Head of caudate nucleus (tissue), 42 donors: ENCODE measurements around the gene INSL3.

ENCODE experiments used
- DNase-seq, 42 donors: peaks; one replicate each; pipeline versions ENCODE4 v3.0.0 to v3.0.0-alpha.2; 2020 to 2021; ENCODE audit warnings: mixed read lengths in 7 of 42
- intact Hi-C: fragments of 100-400 bp; cut with DNase I; formaldehyde crosslinking; loops from one replicate; pipeline ENCODE4 v1.15.0; 2022

INSL3 gene

DNA sequence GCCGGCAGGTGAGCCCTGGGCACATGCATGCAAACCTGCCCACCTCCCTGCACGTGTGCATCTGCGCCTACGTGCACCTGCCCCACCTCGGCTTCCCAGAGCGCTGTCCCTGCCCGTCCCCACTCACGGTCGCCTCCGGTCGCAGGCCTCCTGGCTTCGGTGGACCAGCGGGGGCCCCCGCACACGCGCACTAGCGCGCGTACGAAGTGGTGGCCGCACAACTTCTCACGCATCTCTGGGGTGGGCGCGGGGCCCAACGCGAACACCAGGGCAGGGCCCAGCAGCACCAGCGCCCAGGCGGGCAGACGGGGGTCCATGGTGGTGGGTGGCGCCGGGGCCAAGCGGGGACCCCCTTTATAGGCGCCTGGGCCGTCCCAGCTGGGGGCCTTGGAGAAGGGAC is at the start of gene INSL3:
Gene INSL3, minus strand, starts transcription at position 330 of the 400 bp plus-strand sequence. Its CDS starts 13 bp downstream, at position 317.
- intact Hi-C loops = no loop called here
- no peak for DNase-seq

- intact Hi-C loops = no loop called here
- no peak for DNase-seq
Measured at GRCh38 chr19:17869114-17869608, 47.8 kb upstream of the INSL3 start.

DNA sequence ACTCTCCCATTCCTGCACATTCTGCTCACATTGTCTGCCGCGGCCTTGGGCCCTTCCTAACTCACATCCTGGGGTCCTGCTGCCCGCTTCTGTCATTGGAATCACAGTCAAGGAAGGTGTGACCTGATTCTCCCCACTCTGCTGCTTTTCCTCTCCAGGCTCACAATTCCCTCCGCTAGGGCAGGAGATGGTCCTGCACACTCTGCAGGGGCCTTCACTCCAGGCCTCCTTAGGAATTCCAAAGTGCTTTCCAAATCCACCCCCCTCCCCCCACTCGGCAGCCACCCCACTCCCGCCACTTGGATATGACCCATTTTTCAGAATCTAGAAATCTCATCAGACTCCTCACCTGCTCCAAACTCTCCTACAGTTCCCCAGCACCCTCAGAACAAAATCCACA is 47.4 kb upstream of the INSL3 start:
- DNase-seq = no peak
- intact Hi-C loops = no loop called here

- no peak for DNase-seq
- intact Hi-C loops = no loop called here
Measured at GRCh38 chr19:17866964-17867486, 45.7 kb upstream of the INSL3 start.

GRCh38 chr19:17866312-17866963 is 45.1 kb upstream of the INSL3 start:
- intact Hi-C loops = no loop called here
- no peak for DNase-seq

- no peak for DNase-seq
- intact Hi-C loops = no loop called here
Measured at GRCh38 chr19:17865364-17866311, 44.3 kb upstream of the INSL3 start.

GRCh38 chr19:17863520-17864182 is 42.3 kb upstream of the INSL3 start:
- intact Hi-C loops = loop anchor here (5.0 kb wide), 1 partner anchor 134 kb away; no protein-coding TSS in a partner anchor
- DNase-seq = no peak

DNA sequence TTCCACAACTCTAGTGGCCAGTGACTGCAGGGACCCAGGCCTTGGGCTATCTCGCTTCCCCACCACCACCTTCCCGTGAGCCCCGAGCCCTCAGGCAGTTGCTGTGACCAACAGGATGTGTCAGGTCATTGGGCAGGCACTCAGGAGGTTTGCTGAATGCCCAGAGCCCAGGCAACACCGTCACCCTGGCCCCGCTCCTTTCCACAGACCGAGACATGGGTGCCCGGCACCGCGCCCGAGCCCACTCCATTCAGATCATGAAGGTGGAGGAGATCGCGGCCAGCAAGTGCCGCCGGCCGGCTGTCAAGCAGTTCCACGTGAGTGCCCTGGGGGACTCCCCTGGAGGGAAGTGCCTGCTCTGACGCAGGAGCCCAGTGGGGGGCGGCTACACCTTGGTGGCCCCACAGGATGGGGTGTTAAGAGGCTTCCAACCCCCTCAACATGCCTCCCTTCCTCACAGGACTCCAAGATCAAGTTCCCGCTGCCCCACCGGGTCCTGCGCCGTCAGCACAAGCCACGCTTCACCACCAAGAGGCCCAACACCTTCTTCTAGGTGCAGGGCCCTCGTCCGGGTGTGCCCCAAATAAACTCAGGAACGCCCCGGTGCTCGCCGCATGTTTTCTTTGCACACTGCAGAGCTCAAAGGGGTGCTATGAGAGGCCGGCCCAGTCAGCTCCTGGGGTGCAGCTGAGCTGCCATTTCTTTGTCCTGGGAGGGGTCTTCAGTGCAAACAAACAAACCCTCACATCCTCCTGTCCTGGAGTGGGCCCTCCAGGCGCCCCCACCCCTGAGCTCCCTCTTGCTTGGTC is 41.6 kb upstream of the INSL3 start:
- intact Hi-C loops = loop anchor here (5.0 kb wide), 1 partner anchor 134 kb away; no protein-coding TSS in a partner anchor
- DNase-seq = no peak

- no peak for DNase-seq
- intact Hi-C loops = loop anchor here (5.0 kb wide), 1 partner anchor 136 kb away; no protein-coding TSS in a partner anchor
Measured at GRCh38 chr19:17861542-17862402, 40.5 kb upstream of the INSL3 start.

DNA sequence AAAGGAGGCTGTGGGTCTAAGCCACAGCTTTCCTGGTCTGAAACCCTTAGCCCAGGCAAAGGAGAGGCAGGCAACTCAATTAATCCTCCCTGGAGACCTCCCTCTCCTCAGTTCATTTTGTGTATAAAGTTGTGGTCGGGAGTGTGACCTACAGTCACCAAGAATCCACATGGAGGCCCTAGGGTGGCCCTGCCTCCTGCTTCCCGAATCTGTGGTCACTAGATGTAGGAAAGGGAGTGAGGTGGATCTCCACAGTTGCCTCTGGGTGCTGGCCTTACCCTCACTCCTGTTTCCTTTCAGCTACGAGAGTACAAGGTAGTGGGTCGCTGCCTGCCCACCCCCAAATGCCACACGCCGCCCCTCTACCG is 39.7 kb upstream of the INSL3 start:
- intact Hi-C loops = loop anchor here (5.0 kb wide), 1 partner anchor 136 kb away; no protein-coding TSS in a partner anchor
- no peak for DNase-seq

GRCh38 chr19:17860331-17860992 is 39.1 kb upstream of the INSL3 start:
- no peak for DNase-seq
- intact Hi-C loops = loop anchor here (5.0 kb wide), 1 partner anchor 137 kb away; no protein-coding TSS in a partner anchor

DNA sequence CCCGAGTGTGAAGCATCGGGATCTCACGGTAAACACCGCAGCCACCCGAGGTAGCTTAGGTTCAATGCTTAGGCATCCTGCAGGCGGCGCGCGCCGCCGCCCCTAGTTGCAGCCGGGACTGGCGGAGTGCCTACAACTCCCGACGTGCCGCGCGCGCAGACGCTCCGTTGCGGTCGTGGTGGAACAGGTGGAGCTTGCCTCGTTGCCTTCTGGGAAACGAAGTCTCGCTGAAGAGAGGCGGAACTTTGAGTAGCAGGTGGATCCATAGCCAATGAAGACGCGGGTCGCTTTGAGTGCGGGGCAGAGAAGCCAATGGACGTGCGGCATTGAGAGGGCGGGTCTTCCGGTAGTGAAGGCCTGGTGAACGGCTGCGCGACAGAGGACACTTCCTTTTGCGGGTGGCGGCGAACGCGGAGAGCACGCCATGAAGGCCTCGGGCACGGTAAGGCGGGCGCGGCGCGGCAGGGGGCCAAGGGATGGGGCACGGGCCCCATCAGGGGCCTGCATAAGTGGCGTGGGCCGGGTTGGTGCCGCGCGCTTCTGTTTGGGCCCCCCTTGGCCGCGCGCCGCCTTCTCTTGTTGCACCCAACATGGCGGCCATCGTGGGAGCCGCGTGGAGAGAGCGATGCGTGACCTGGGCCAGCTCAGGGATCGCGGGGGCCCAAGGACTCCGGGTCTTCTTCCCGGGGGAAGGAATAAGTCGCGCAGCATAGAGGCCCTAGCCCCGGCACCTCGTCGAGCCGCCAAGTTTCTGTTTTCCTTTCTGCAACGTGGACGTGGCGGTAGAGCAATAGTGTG is 38.4 kb upstream of the INSL3 start, which contains the start of gene RPL18A:
Gene RPL18A, plus strand, starts transcription at position 378 of the 798 bp plus-strand sequence. Its CDS starts 47 bp downstream, at position 425.
- DNase-seq = peak; percentile 99 to 100 (median 100)
- intact Hi-C loops = loop anchor here (1.0 to 10.0 kb wide), 3 partner anchors 73 to 155 kb away; no protein-coding TSS in a partner anchor

DNA sequence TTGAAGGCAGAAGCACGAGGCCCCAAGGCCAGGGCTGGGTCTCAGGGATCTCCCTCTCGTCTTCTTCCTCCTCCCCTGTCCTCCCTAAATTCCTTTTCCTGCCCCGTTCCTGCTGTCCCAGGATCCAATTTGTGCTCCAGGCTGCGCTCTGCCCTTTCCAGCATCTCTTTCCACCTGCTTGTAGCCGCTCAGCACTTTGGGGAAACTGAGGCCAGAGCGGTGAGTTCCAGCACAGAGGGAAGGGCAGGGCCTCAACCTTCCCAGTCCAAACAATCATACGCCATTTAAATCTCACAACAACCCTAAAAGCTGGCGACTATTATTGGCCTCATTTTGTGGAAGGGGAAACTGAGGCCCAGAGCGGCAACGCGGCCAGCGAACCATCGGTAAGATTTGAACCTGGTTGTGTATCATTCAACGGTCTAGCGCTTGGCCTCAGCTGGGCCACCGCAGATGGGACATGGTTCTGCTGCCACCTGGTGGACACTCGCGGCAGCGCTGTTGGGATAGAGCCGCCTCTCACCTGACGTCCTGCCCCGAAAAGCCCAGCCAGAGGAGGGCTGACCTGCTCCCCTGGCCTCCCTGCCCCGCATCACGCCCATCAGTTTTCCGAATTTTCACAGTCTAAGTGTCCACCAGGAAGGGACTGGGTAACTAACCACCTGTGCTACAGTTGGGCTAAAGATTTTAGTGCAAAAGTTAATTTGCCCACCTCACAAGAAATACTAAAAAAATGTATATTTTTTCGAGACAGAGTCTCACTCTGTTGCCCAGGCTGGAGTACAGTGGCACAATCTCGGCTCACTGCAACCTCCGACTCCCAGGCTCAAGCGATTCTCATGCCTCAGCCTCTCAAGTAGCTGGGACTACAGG is 34.2 kb upstream of the INSL3 start:
- intact Hi-C loops = loop anchor here (10.0 kb wide), 1 partner anchor 151 kb away; no protein-coding TSS in a partner anchor
- peak; percentile 70 to 96 (median 89) for DNase-seq

DNA sequence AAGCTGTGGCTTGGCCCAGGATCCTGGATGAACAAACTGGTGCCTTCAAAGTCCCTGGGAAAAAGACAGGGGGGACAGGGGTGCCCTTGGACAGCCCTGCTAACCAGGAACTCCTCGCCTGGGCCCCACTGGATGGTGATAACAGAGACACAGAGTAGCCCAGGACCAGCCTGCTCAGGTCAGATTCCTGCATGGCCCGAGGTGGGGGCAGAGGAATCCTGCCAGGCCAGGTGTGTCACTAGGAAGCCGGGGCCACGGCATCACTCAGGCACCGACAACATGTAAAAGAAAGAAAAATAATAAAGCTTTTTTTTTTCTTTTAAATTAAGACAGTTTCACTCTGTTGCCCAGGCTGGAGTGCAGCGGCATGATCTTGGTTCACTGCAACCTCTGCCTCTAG is 32.7 kb upstream of the INSL3 start:
- intact Hi-C loops = loop anchor here (10.0 kb wide), 1 partner anchor 149 kb away; no protein-coding TSS in a partner anchor
- no peak for DNase-seq
